SH-SY5Y (cell line): ENCODE results near the gene YARS1.

Source experiments
- GATA2 ChIP-seq: IDR thresholded peaks from 2 replicates; pipeline ENCODE4 v1.6.1; 2011; ENCODE audit warnings: mild to moderate bottlenecking, low read depth, low read length
- GATA3 ChIP-seq: IDR thresholded peaks from 2 replicates; pipeline ENCODE4 v1.6.1; 2011; ENCODE audit warnings: low read depth, mild to moderate bottlenecking, low read length, moderate library complexity

DNA sequence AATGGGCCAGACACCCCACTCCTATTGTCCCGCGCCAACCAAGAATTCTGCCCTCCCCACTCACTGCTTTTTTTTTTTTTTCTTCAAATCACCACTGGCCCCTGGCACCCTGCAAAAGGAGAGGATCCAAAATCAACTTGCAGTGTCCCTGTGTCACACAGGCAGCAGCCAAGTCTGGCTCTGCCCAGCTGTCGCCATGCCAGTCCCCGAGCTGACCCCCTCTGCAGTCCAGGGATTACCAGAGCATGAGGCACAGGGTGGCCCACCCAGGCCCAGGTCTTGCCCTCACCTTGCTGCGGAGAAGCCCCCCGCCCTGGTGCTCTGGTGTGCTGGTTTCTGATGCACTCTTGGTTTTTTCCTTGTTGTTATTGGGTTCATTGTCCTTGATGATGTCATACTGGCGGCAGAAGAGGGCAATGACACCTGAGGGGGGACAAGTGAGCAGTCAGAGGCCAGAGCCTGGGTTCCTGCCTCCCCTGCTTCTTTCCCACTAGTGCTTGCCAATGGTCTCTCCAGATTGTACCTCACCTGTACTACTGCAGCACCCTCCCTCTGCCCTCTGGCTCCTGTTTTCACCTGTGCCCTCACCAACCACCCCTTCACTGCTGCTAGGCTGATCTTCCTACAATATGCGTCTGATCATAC is 47.3 kb upstream of the YARS1 start:
- TF ChIP-seq GATA2 (no peak), GATA3 (no peak)
